HCT116 (cell line): ENCODE data around the gene GRK5. TPM values are rescaled to one million over a fixed set of nuclear protein-coding genes. Genes with fewer than 3 reads are reported as not detected.

Experiments
- ATAC-seq: fragments of 200-7000 bp; cut with Tn5 transposase; 2 replicates; pipeline ENCODE4 v1.9.1; 2020; ENCODE audit warnings: mild to moderate bottlenecking, moderate library complexity
- BruUV-seq: library from RNA; stranded (reverse); fragments of 400-500 nt; replicated peaks from 2 replicates; lab custom pipeline; 2021; lab: Mats Ljungman, UMichigan
- CTCF ChIA-PET: fragments of 300-600 bp; sonication (Branson Sonifier 250); formaldehyde crosslinking; loops from one replicate; lab custom pipeline; 2021; ENCODE audit warnings: antibody characterized with exemption; lab: Charles Lee
- POLR2A ChIA-PET: fragments of 300-600, 350-600 bp; sonication (Branson Sonifier 250); formaldehyde crosslinking; loops from one replicate; lab custom pipeline; 2021; ENCODE audit warnings: antibody characterized with exemption; lab: Charles Lee
- RAD21 ChIA-PET, 2 experiments: fragments of 300-600 bp; sonication (Branson Sonifier 250); formaldehyde crosslinking; loops; one replicate each; lab custom pipeline; 2023; ENCODE audit warnings: low total read pairs in 2 of 2; ENCODE audit not compliant: uncharacterized antibody in 2 of 2, unreplicated experiment in 2 of 2, low non-redundant PET in 1 of 2; lab: Charles Lee
- DNase-seq: peaks from one replicate; pipeline ENCODE4 v3.0.0-alpha.2; 2010; ENCODE audit warnings: low read depth, low spot score
- H2AFZ ChIP-seq: fragments of 200-600 bp; shearing (Covaris generic), sonication (generic); 2 replicates; pipeline ENCODE4 v1.6.1; 2017; ENCODE audit warnings: low read depth, mixed run types, mixed read lengths, antibody characterized with exemption, low read length; ENCODE audit not compliant: poor library complexity, severe bottlenecking
- H3K27ac ChIP-seq: 2 replicates; pipeline ENCODE4 v1.5.1; 2012; ENCODE audit warnings: low read depth, low read length
- H3K27me3 ChIP-seq: fragments of 200-600 bp; sonication (generic); 2 replicates; pipeline ENCODE4 v1.6.1; 2016; ENCODE audit warnings: mixed run types, low read length, mixed read lengths; ENCODE audit not compliant: insufficient read depth
- H3K36me3 ChIP-seq, 2 experiments: fragments of 200-500 bp in 1 of 2; fragments of 200-600 bp in 1 of 2; sonication (Bioruptor generic) in 1 of 2; sonication (generic) in 1 of 2; 2 replicates each; pipeline versions ENCODE4 v1.5.1 to v1.6.1; 2014 to 2016; ENCODE audit warnings: low read length in 2 of 2, inconsistent platforms in 1 of 2, mixed read lengths in 1 of 2, mixed run types in 1 of 2; ENCODE audit not compliant: insufficient read depth in 2 of 2, control insufficient read depth in 1 of 2
- H3K4me1 ChIP-seq, 2 experiments: fragments of 200-600 bp in 1 of 2; sonication (generic) in 1 of 2; 2 replicates each; pipeline versions ENCODE4 v1.5.1 to v1.6.1; 2012 to 2017; ENCODE audit warnings: low read length in 2 of 2, inconsistent platforms in 1 of 2, mild to moderate bottlenecking in 1 of 2, mixed read lengths in 1 of 2, mixed run types in 1 of 2, moderate library complexity in 1 of 2; ENCODE audit not compliant: insufficient read depth in 2 of 2, control insufficient read depth in 1 of 2
- H3K4me2 ChIP-seq: fragments of 200-600 bp; sonication (generic); 2 replicates; pipeline ENCODE4 v1.6.1; 2017; ENCODE audit warnings: mixed run types, low read length, mixed read lengths
- H3K4me3 ChIP-seq, 2 experiments: fragments of 200-600 bp in 1 of 2; sonication (generic) in 1 of 2; replicated peaks in 1 of 2; 2 replicates each; pipeline ENCODE4 v1.5.1; 2011 to 2016; ENCODE audit warnings: low read length in 2 of 2, control low read depth in 1 of 2, low read depth in 1 of 2, mild to moderate bottlenecking in 1 of 2, mixed read lengths in 1 of 2, mixed run types in 1 of 2
- H3K79me2 ChIP-seq: fragments of 200-600 bp; sonication (generic); 2 replicates; pipeline ENCODE4 v1.6.1; 2017; ENCODE audit warnings: mild to moderate bottlenecking, mixed run types, low read length, moderate library complexity, mixed read lengths; ENCODE audit not compliant: insufficient read depth
- H3K9ac ChIP-seq: fragments of 200-600 bp; sonication (generic); 2 replicates; pipeline ENCODE4 v1.6.1; 2016; ENCODE audit warnings: low read length, mixed read lengths
- H3K9me2 ChIP-seq: fragments of 200-600 bp; sonication (generic), shearing (Covaris generic); 2 replicates; pipeline ENCODE4 v1.6.1; 2017; ENCODE audit warnings: mixed run types, mild to moderate bottlenecking, moderate library complexity; ENCODE audit not compliant: insufficient read depth
- H3K9me3 ChIP-seq, 2 experiments: fragments of 200-500 bp in 1 of 2; fragments of 200-600 bp in 1 of 2; sonication (Bioruptor generic) in 1 of 2; sonication (generic) in 1 of 2; 2 replicates each; pipeline ENCODE4 v1.6.1; 2014 to 2017; ENCODE audit warnings: low read length in 2 of 2, mixed read lengths in 2 of 2, inconsistent platforms in 1 of 2, low read depth in 1 of 2, mild to moderate bottlenecking in 1 of 2, mixed run types in 1 of 2, moderate library complexity in 1 of 2; ENCODE audit not compliant: control insufficient read depth in 1 of 2, insufficient read depth in 1 of 2
- H4K20me1 ChIP-seq: fragments of 200-600 bp; sonication (generic), shearing (Covaris generic); 2 replicates; pipeline ENCODE4 v1.6.1; 2017; ENCODE audit warnings: mixed run types, mild to moderate bottlenecking, moderate library complexity; ENCODE audit not compliant: insufficient read depth
- ELF1 ChIP-seq: IDR thresholded peaks from 2 replicates; pipeline ENCODE4 v1.6.1; 2012; ENCODE audit warnings: low read depth, borderline replicate concordance
- EZH2phosphoT487 ChIP-seq: fragments of 200-600 bp; IDR thresholded peaks from 2 replicates; pipeline ENCODE4 v1.6.1; 2018; ENCODE audit warnings: antibody characterized with exemption, borderline replicate concordance
- JUND ChIP-seq: IDR thresholded peaks from 2 replicates; pipeline ENCODE4 v1.6.1; 2012
- POLR2AphosphoS5 ChIP-seq: IDR thresholded peaks from 2 replicates; pipeline ENCODE4 v1.6.1; 2011; ENCODE audit warnings: mild to moderate bottlenecking, low read depth, low read length, moderate library complexity
- RAD21 ChIP-seq: IDR thresholded peaks from 2 replicates; pipeline ENCODE4 v1.6.1; 2012; ENCODE audit warnings: low read depth, mild to moderate bottlenecking
- SIN3A ChIP-seq: IDR thresholded peaks from 2 replicates; pipeline ENCODE4 v1.6.1; 2012; ENCODE audit warnings: low read depth
- YY1 ChIP-seq: IDR thresholded peaks from 2 replicates; pipeline ENCODE4 v1.6.1; 2011; ENCODE audit warnings: low read length, low read depth, moderate library complexity, mild to moderate bottlenecking; ENCODE audit not compliant: insufficient replicate concordance; ENCODE audit errors: extremely low read depth
- ZNF274 ChIP-seq: fragments of 200-500 bp; sonication (Bioruptor generic); IDR thresholded peaks from 2 replicates; pipeline ENCODE4 v1.6.1; 2014; ENCODE audit warnings: mild to moderate bottlenecking, low read depth, low read length, inconsistent platforms
- intact Hi-C: fragments of 100-400 bp; cut with micrococcal nuclease; formaldehyde crosslinking; loops from 2 replicates; pipeline ENCODE4 v1.10.0; 2022
- total RNA-seq: library from RNA; stranded (reverse); gene quantifications from one replicate; pipeline ENCODE4 v1.2.1, GENCODE V29; 2021; ENCODE audit not compliant: unreplicated experiment
- TF ChIP-seq, protein P1 (sequence below): IDR thresholded peaks from 2 replicates; pipeline ENCODE4 v1.6.1; 2011; ENCODE audit warnings: mild to moderate bottlenecking, low read length, moderate library complexity; ENCODE audit not compliant: insufficient replicate concordance; ENCODE audit errors: extremely low read depth

GRK5 gene
- total RNA-seq, 1 experiment from 2014 or later: 7.3 TPM

DNA sequence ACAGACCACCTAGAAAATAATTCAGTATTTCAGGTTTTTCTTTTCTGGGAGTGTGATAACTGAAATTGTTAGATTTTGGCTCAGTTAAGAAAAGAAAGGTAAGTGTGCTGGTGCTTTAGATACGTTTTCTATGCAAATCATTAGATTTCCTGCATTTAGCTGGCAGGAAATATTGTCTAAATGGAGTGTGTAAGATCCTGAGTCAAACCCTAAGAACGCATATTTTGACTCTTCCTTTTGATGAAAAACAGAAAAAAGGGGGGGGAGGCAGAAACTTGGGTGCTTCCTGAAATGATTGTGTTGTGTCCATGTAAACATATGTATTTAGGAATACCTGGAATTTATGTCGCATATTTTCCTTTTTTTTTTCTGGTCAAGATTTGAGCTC is 1.2 kb downstream of the GRK5 start:
- BruUV-seq: no TSS peak
- peak overlapping the region; percentile 54 for H3K9ac ChIP-seq
- H3K36me3 ChIP-seq: no peaks in the 10 kb centered on the region
- RAD21 ChIA-PET: interaction anchor here (0.8 to 1.4 kb wide), 2 partner anchors 108 to 113 kb away, joined by 3 read pairs; no protein-coding TSS in a partner anchor
- DNase-seq (no peak), ATAC-seq (no peak)
- no peaks in the 10 kb centered on the region for H3K27me3 ChIP-seq
- POLR2A ChIA-PET: interaction anchor here (0.6 kb wide), 1 partner anchor 230 kb away, joined by 4 read pairs; no protein-coding TSS in a partner anchor
- intact Hi-C loops: loop anchor here (2.0 to 5.0 kb wide), 4 partner anchors 46 to 389 kb away; partner anchors contain the start of gene TIAL1
- no peak overlapping the region for H3K27ac ChIP-seq
- H4K20me1 ChIP-seq: no peaks in the 10 kb centered on the region
- H2AFZ ChIP-seq: peak overlapping the region; percentile 24
- no peaks in the 10 kb centered on the region for H3K9me3 ChIP-seq
- CTCF ChIA-PET: interaction anchor here (0.6 to 4.3 kb wide), 14 partner anchors 10 to 1992 kb away, joined by 3 to 37 read pairs (median 4); no protein-coding TSS in a partner anchor
- TF ChIP-seq YY1: no peak
- no peak for TF ChIP-seq POLR2AphosphoS5
- no peak for TF ChIP-seq EZH2phosphoT487
- TF ChIP-seq JUND: no peak
- no peak for TF ChIP-seq ZNF274
- TF ChIP-seq RAD21: no peak
- no peak for TF ChIP-seq ELF1
- TF ChIP-seq SIN3A: no peak
- TF ChIP-seq, protein P1, sequence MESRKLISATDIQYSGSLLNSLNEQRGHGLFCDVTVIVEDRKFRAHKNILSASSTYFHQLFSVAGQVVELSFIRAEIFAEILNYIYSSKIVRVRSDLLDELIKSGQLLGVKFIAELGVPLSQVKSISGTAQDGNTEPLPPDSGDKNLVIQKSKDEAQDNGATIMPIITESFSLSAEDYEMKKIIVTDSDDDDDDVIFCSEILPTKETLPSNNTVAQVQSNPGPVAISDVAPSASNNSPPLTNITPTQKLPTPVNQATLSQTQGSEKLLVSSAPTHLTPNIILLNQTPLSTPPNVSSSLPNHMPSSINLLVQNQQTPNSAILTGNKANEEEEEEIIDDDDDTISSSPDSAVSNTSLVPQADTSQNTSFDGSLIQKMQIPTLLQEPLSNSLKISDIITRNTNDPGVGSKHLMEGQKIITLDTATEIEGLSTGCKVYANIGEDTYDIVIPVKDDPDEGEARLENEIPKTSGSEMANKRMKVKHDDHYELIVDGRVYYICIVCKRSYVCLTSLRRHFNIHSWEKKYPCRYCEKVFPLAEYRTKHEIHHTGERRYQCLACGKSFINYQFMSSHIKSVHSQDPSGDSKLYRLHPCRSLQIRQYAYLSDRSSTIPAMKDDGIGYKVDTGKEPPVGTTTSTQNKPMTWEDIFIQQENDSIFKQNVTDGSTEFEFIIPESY: no peak
- H3K4me1 ChIP-seq: peaks cover 20 to 31% of the 10 kb centered on the region in 2 experiments; a peak in 3 of 4 replicates
- H3K4me2 ChIP-seq: peak overlapping the region; percentile 92
- no peaks in the 10 kb centered on the region for H3K9me2 ChIP-seq
- no peaks in the 10 kb centered on the region for H3K79me2 ChIP-seq
- H3K4me3 ChIP-seq: peak overlapping the region; percentile 48 to 69
